B cell (primary cell): ENCODE measurements around the gene CLP1. TPM values are rescaled to one million over a fixed set of nuclear protein-coding genes. Genes with fewer than 3 reads are reported as not detected.

Source experiments
- ATAC-seq: fragments of 200-7000 bp; cut with Tn5 transposase; one replicate; pipeline ENCODE4 v1.10.0; 2021; ENCODE audit warnings: low read depth, mild to moderate bottlenecking, moderate number of reproducible peaks, moderate library complexity
- CTCF ChIA-PET: fragments of 350-600 bp; sonication (Branson Sonifier 250); formaldehyde crosslinking; loops from one replicate; lab custom pipeline; 2021; ENCODE audit warnings: antibody characterized with exemption, inconsistent platforms; lab: Charles Lee
- POLR2A ChIA-PET: fragments of 350-600 bp; sonication (Branson Sonifier 250); formaldehyde crosslinking; loops from one replicate; lab custom pipeline; 2021; ENCODE audit warnings: antibody characterized with exemption; lab: Charles Lee
- DNase-seq: peaks from one replicate; pipeline ENCODE4 v3.0.0; 2013
- H2AFZ ChIP-seq: 2 replicates; pipeline ENCODE4 v1.6.1; 2012; ENCODE audit warnings: mild to moderate bottlenecking, low read depth, low read length; ENCODE audit not compliant: insufficient read depth, poor library complexity, severe bottlenecking
- H3K27ac ChIP-seq, 2 donors: 1 replicate in 1 of 2; 2 replicates in 1 of 2; pipeline ENCODE4 v1.5.1; 2012 to 2013; ENCODE audit warnings: low read length in 2 of 2, mild to moderate bottlenecking in 2 of 2, moderate library complexity in 1 of 2
- H3K27me3 ChIP-seq, 4 experiments: fragments of 200-600 bp in 1 of 4; sonication (generic) in 1 of 4; replicated peaks in 1 of 4; 1 replicate in 2 of 4; 2 replicates in 2 of 4; pipeline versions ENCODE4 v1.6.1 to v1.7.0; 2013 to 2016; ENCODE audit warnings: low read length in 3 of 4, mild to moderate bottlenecking in 2 of 4, mixed read lengths in 1 of 4, moderate library complexity in 1 of 4; ENCODE audit not compliant: insufficient read depth in 4 of 4, control insufficient read depth in 3 of 4; ENCODE audit errors: control extremely low read depth in 1 of 4
- H3K36me3 ChIP-seq, 2 experiments: replicated peaks in 1 of 2; 1 replicate in 1 of 2; 2 replicates in 1 of 2; pipeline versions ENCODE4 v1.6.1 to v1.7.1; 2013; ENCODE audit warnings: low read length in 1 of 2; ENCODE audit not compliant: insufficient read depth in 2 of 2, control insufficient read depth in 1 of 2; ENCODE audit errors: control extremely low read depth in 1 of 2, extremely low read depth in 1 of 2
- H3K4me1 ChIP-seq, 2 donors: fragments of 200-600 bp in 1 of 2; sonication (generic) in 1 of 2; 1 replicate in 1 of 2; 2 replicates in 1 of 2; pipeline versions ENCODE4 v1.5.1 to v1.6.1; 2013 to 2017; ENCODE audit warnings: low read length in 2 of 2; ENCODE audit not compliant: control insufficient read depth in 2 of 2, insufficient read depth in 2 of 2
- H3K4me2 ChIP-seq: replicated peaks from 2 replicates; pipeline ENCODE3; 2012; ENCODE audit warnings: mild to moderate bottlenecking, low read depth, low read length; ENCODE audit not compliant: poor library complexity, severe bottlenecking
- H3K4me3 ChIP-seq, 5 experiments: fragments of 200-600 bp in 1 of 5; sonication (generic) in 1 of 5; 1 replicate in 3 of 5; 2 replicates in 2 of 5; pipeline versions ENCODE4 v1.5.1 to v1.7.0; 2011 to 2016; ENCODE audit warnings: low read length in 4 of 5, mild to moderate bottlenecking in 4 of 5, low read depth in 2 of 5, control low read depth in 1 of 5, moderate library complexity in 1 of 5; ENCODE audit not compliant: insufficient read depth in 1 of 5; ENCODE audit errors: control extremely low read depth in 1 of 5, extremely low read depth in 1 of 5
- H3K79me2 ChIP-seq: fragments of 200-600 bp; sonication (generic); one replicate; pipeline ENCODE4 v1.6.0; 2016; ENCODE audit warnings: low read length; ENCODE audit not compliant: control insufficient read depth, insufficient read depth
- H3K9ac ChIP-seq: fragments of 200-600 bp; sonication (generic); 2 replicates; pipeline ENCODE4 v1.6.1; 2017; ENCODE audit warnings: mild to moderate bottlenecking, low read length, moderate library complexity
- H3K9me3 ChIP-seq, 3 donors: one replicate each; pipeline versions ENCODE4 v1.6.1 to v1.7.1; 2013; ENCODE audit warnings: low read length in 2 of 3; ENCODE audit not compliant: control insufficient read depth in 2 of 3, insufficient read depth in 1 of 3; ENCODE audit errors: control extremely low read depth in 1 of 3
- H4K20me1 ChIP-seq: 2 replicates; pipeline ENCODE4 v1.6.0; 2012; ENCODE audit warnings: mild to moderate bottlenecking, low read length; ENCODE audit not compliant: insufficient read depth, control insufficient read depth, poor library complexity, severe bottlenecking
- H3K27ac Mint-ChIP-seq: one replicate; pipeline ENCODE4 v1.8.0; 2021; ENCODE audit warnings: mixed read lengths
- H3K27me3 Mint-ChIP-seq: one replicate; pipeline ENCODE4 v1.8.0; 2021; ENCODE audit warnings: mixed read lengths
- H3K4me1 Mint-ChIP-seq: one replicate; pipeline ENCODE4 v1.8.0; 2021; ENCODE audit warnings: mixed read lengths
- H3K4me3 Mint-ChIP-seq: one replicate; pipeline ENCODE4 v1.8.0; 2021; ENCODE audit warnings: mixed read lengths
- H3K9me3 Mint-ChIP-seq: one replicate; pipeline ENCODE4 v1.8.0; 2022; ENCODE audit warnings: mixed read lengths; ENCODE audit not compliant: insufficient read depth
- CTCF ChIP-seq: fragments of 200-600 bp; IDR thresholded peaks from one replicate; pipeline ENCODE4 v1.8.0; 2022; ENCODE audit warnings: antibody characterized with exemption, mild to moderate bottlenecking
- EZH2 ChIP-seq: IDR thresholded peaks from 2 replicates; pipeline ENCODE4 v1.6.1; 2012; ENCODE audit warnings: borderline replicate concordance, low read depth, mild to moderate bottlenecking, moderate library complexity, low read length; ENCODE audit not compliant: insufficient read depth, poor library complexity, severe bottlenecking
- WGBS: methylation state at CpG from one replicate; pipeline ENCODE4 v1.1.5; 2013; ENCODE audit warnings: missing lambda C conversion rate; ENCODE audit not compliant: insufficient coverage; 5-methylcytosine and 5-hydroxymethylcytosine counted together
- intact Hi-C: fragments of 100-400 bp; cut with micrococcal nuclease; formaldehyde crosslinking; loops from one replicate; pipeline ENCODE4 v1.10.0; 2022
- polyA plus RNA-seq: library from polyadenylated mRNA; depleted of rRNA; stranded (reverse); fragments of >200 nt; gene quantifications from 2 replicates; pipeline ENCODE4 v1.2.3, GENCODE V29; 2012
- total RNA-seq, 2 donors: library from RNA; stranded (reverse); fragments of 120-200 nt in 1 of 2; gene quantifications; 1 replicate in 1 of 2; 2 replicates in 1 of 2; pipeline versions ENCODE4 v1.2.3 to v1.2.4, GENCODE V29; 2013 to 2022

Gene CLP1
- total and polyA plus RNA-seq, 2 donors (not counting 1 experiment from before 2014, with no cell fraction given): 6.0 to 15.5 TPM

DNA sequence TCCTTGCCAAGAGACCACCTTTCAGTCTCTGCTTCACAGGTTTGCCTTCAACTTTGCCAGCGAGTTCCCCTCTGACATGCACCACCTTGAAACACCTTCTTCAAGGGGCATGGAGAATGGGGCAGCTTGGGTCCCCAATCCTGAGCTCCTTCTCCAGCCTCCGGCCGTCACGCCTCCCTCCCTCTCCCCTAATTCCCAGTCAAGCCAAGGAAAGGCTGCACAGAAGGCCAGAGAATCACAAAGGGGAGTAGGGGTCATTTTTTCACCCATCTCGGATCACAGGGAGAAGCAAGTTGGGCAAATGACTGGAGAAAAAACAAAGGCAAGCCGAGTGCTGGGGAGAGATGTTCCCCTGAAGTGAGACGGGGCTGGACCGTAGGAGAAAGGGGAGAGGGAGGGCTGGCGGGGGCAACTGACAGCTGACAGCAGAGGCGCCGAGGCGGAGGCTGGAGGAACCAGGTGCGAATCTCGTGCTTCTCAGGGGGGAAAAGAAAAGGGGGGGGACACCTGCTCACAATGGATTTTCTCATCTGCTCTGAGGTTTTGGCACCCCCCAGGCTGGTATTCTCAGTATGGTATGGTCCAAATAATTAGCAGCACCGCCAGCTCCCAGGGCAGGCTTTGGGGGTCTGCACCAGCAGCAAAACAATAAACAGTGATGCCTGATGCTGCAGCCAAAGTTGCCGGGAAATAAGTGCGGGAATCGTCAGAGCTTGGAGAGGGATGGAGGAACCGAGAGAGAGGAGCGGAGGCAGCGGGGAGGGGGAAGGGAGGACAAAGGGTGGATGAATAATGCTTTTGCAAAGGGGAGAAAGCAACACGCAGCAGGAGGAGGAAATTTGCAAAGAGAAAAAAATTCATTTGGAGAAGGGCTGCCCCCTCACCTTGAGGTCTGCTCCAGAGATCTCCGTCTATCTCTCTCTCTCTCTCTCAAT lies 8.5 kb upstream of the CLP1 start:
- H3K27me3 Mint-ChIP-seq: peaks cover 70% of the 10 kb centered on the region
- Histone ChIP-seq H3K4me3 (peak overlapping the region in 1 of 5 experiments; percentile 24), H3K4me1 (peaks cover 46 to 48% of the 10 kb centered on the region in 2 donors), H2AFZ (no peak overlapping the region), H3K9ac (no peak overlapping the region), H3K9me3 (peaks cover 0 to 11% (median 0%) of the 10 kb centered on the region in 3 donors), H4K20me1 (no peaks in the 10 kb centered on the region), H3K27me3 (peaks cover 0 to 69% (median 54%) of the 10 kb centered on the region in 4 experiments), H3K27ac (no peak overlapping the region), H3K36me3 (no peaks in the 10 kb centered on the region), H3K79me2 (no peaks in the 10 kb centered on the region), H3K4me2 (peak overlapping the region; percentile 55)
- ChIA-PET POLR2A (interaction anchor here (0.9 kb wide), 1 partner anchor 10 kb away, joined by 5 read pairs; no protein-coding TSS in a partner anchor), CTCF (interaction anchor here (0.9 to 1.2 kb wide), 3 partner anchors 10 to 152 kb away, joined by 3 to 5 read pairs (median 3); no protein-coding TSS in a partner anchor)
- no peak for TF ChIP-seq CTCF
- no peak for TF ChIP-seq EZH2
- peaks cover 43% of the 10 kb centered on the region for H3K4me1 Mint-ChIP-seq
- H3K9me3 Mint-ChIP-seq: no peaks in the 10 kb centered on the region
- intact Hi-C loops: no loop called here
- H3K4me3 Mint-ChIP-seq: peak overlapping the region; percentile 78
- DNase-seq (peak; percentile 53), ATAC-seq (no peak)
- peak overlapping the region; percentile 37 for H3K27ac Mint-ChIP-seq
- under 1% methylated on average over 15 of the region's 23 CpGs for WGBS
